Tibial nerve (tissue), 3 donors: ENCODE data around the gene MSI2.

Experiments
- POLR2A ChIP-seq, 2 donors: fragments of 450-650 bp; IDR thresholded peaks; one replicate each; pipeline ENCODE4 v1.6.1; 2017; ENCODE audit warnings: antibody characterized with exemption in 2 of 2, mild to moderate bottlenecking in 2 of 2, moderate library complexity in 2 of 2
- TF ChIP-seq, protein P1 (sequence below), 5 experiments: fragments of 200-600 bp in 3 of 5; fragments of 450-650 bp in 2 of 5; sonication (generic) in 3 of 5; IDR thresholded peaks; one replicate each; pipeline ENCODE4 v1.5.1; 2016 to 2019; ENCODE audit warnings: antibody characterized with exemption in 5 of 5, mild to moderate bottlenecking in 3 of 5, moderate library complexity in 2 of 5

DNA sequence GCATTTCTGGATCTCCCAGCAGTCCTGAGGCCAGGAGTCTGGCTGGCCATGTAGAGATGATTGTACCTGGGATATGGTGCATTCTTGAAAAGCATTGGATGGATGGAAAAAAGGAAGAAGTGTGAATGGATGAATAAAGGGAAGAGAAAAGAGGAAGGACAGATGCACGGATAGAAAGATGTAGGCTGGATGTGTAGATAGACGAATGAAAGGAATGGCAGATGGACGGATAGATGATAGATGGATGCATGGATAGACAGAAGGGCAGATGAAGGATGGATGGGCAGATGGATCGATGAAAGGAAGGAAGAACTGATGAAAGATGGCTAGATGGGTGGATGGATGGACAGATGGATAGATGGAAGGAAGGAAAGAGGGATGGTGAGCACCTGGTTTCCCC, 210.9 kb downstream of the MSI2 start:
- TF ChIP-seq, protein P1, sequence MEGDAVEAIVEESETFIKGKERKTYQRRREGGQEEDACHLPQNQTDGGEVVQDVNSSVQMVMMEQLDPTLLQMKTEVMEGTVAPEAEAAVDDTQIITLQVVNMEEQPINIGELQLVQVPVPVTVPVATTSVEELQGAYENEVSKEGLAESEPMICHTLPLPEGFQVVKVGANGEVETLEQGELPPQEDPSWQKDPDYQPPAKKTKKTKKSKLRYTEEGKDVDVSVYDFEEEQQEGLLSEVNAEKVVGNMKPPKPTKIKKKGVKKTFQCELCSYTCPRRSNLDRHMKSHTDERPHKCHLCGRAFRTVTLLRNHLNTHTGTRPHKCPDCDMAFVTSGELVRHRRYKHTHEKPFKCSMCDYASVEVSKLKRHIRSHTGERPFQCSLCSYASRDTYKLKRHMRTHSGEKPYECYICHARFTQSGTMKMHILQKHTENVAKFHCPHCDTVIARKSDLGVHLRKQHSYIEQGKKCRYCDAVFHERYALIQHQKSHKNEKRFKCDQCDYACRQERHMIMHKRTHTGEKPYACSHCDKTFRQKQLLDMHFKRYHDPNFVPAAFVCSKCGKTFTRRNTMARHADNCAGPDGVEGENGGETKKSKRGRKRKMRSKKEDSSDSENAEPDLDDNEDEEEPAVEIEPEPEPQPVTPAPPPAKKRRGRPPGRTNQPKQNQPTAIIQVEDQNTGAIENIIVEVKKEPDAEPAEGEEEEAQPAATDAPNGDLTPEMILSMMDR (IDR thresholded peaks at IDR 0.05), result no peak
- TF ChIP-seq POLR2A (IDR thresholded peaks at IDR 0.05), result no peak
